OCI-LY7 (cell line): Measurements from ENCODE around the gene PITPNM3. TPM values are rescaled to one million over a fixed set of nuclear protein-coding genes. Genes with fewer than 3 reads are reported as not detected.

Source experiments
- BruUV-seq: library from RNA; stranded (reverse); fragments of 400-500 nt; replicated peaks from 2 replicates; lab custom pipeline; 2021; lab: Mats Ljungman, UMichigan
- CTCF ChIA-PET: fragments of 300-600 bp; sonication (Branson Sonifier 250); formaldehyde crosslinking; loops from one replicate; lab custom pipeline; 2022; ENCODE audit warnings: antibody characterized with exemption; ENCODE audit not compliant: unreplicated experiment; lab: Charles Lee
- POLR2A ChIA-PET: fragments of 300-600 bp; sonication (Branson Sonifier 250); formaldehyde crosslinking; loops from one replicate; lab custom pipeline; 2022; ENCODE audit warnings: antibody characterized with exemption; lab: Charles Lee
- DNase-seq: peaks from one replicate; pipeline ENCODE4 v3.0.0-alpha.2; 2015; ENCODE audit warnings: low spot score
- H2AFZ ChIP-seq: fragments of 200-600 bp; sonication (generic), shearing (Covaris generic); 2 replicates; pipeline ENCODE4 v1.6.1; 2014; ENCODE audit warnings: mild to moderate bottlenecking, antibody characterized with exemption, low read length, moderate library complexity
- H3K27ac ChIP-seq: fragments of 200-600 bp; sonication (generic); 2 replicates; pipeline ENCODE4 v1.5.1; 2014; ENCODE audit warnings: mixed run types, low read depth, mild to moderate bottlenecking, moderate library complexity, low read length, inconsistent platforms; ENCODE audit not compliant: poor library complexity, severe bottlenecking
- H3K36me3 ChIP-seq: fragments of 200-600 bp; sonication (generic); 2 replicates; pipeline ENCODE4 v1.6.1; 2014; ENCODE audit warnings: mild to moderate bottlenecking, antibody characterized with exemption, low read length, moderate library complexity, mixed read lengths; ENCODE audit not compliant: insufficient read depth
- H3K4me1 ChIP-seq: fragments of 200-600 bp; sonication (generic); 2 replicates; pipeline ENCODE4 v1.5.1; 2014; ENCODE audit warnings: mild to moderate bottlenecking, low read length; ENCODE audit not compliant: insufficient read depth, poor library complexity, severe bottlenecking
- H3K4me2 ChIP-seq: fragments of 200-600 bp; sonication (generic); 2 replicates; pipeline ENCODE4 v1.6.1; 2014; ENCODE audit warnings: mild to moderate bottlenecking, low read length
- H3K4me3 ChIP-seq: fragments of 200-600 bp; sonication (generic); 2 replicates; pipeline ENCODE4 v1.5.1; 2014; ENCODE audit warnings: mild to moderate bottlenecking, low read depth, low read length; ENCODE audit not compliant: poor library complexity, severe bottlenecking
- H3K79me2 ChIP-seq: fragments of 200-600 bp; sonication (generic); 2 replicates; pipeline ENCODE4 v1.6.1; 2016; ENCODE audit warnings: low read depth, mild to moderate bottlenecking, low read length, moderate library complexity, mixed read lengths; ENCODE audit not compliant: insufficient read depth
- H3K9me2 ChIP-seq: fragments of 200-600 bp; sonication (generic); 2 replicates; pipeline ENCODE4 v1.6.1; 2016; ENCODE audit warnings: mild to moderate bottlenecking, low read length, mixed read lengths; ENCODE audit not compliant: insufficient read depth
- H3K9me3 ChIP-seq: fragments of 200-600 bp; sonication (generic); 2 replicates; pipeline ENCODE4 v1.6.1; 2014; ENCODE audit warnings: mild to moderate bottlenecking, mixed run types, low read length, mixed read lengths
- H4K20me1 ChIP-seq: fragments of 200-600 bp; sonication (generic); 2 replicates; pipeline ENCODE4 v1.6.1; 2014; ENCODE audit warnings: mild to moderate bottlenecking, antibody characterized with exemption, low read length, moderate library complexity, mixed read lengths; ENCODE audit not compliant: insufficient read depth
- CTCF ChIP-seq: fragments of 200-600 bp; sonication (generic); conservative IDR thresholded peaks from 2 replicates; pipeline ENCODE4 v1.5.1; 2014; ENCODE audit warnings: mild to moderate bottlenecking, antibody characterized with exemption, low read length, moderate library complexity, mixed read lengths
- EZH2phosphoT487 ChIP-seq: fragments of 200-600 bp; sonication (generic); IDR thresholded peaks from 2 replicates; pipeline ENCODE4 v1.6.1; 2018; ENCODE audit warnings: low read depth, borderline replicate concordance, mild to moderate bottlenecking, mixed run types, antibody characterized with exemption, low read length, moderate library complexity, mixed read lengths
- intact Hi-C: fragments of 100-400 bp; cut with micrococcal nuclease; formaldehyde crosslinking; loops from one replicate; pipeline ENCODE4 v1.10.0; 2022; ENCODE audit not compliant: unreplicated experiment
- total RNA-seq, 2 experiments: library from RNA; depleted of rRNA in 1 of 2; stranded (reverse); fragments of >200 nt in 1 of 2; shearing (Covaris generic) in 1 of 2; gene quantifications; 2 replicates each; pipeline ENCODE4 v1.2.3, GENCODE V29; 2014 to 2022

The PITPNM3 gene
- total RNA-seq, 2 experiments from 2014 or later: 0.76 to 1.6 TPM

- Histone ChIP-seq H3K79me2 (no peaks in the 10 kb centered on the region), H3K4me1 (peaks cover 11% of the 10 kb centered on the region), H3K27ac (no peak overlapping the region), H4K20me1 (no peaks in the 10 kb centered on the region), H3K9me3 (no peaks in the 10 kb centered on the region), H2AFZ (no peak overlapping the region), H3K9me2 (no peaks in the 10 kb centered on the region), H3K36me3 (no peaks in the 10 kb centered on the region), H3K4me3 (no peak overlapping the region), H3K4me2 (no peak overlapping the region)
- ChIA-PET POLR2A (no interaction called here), CTCF (no interaction called here)
- intact Hi-C loops: no loop called here
- BruUV-seq: no TSS peak
- DNase-seq: no peak
- TF ChIP-seq CTCF (no peak), EZH2phosphoT487 (no peak)
Observed at GRCh38 chr17:6549384-6550036, 6.8 kb downstream of the PITPNM3 start.

GRCh38 chr17:6548578-6549330 lies 7.6 kb downstream of the PITPNM3 start:
- Histone ChIP-seq H3K79me2 (no peaks in the 10 kb centered on the region), H3K4me1 (peaks cover 11% of the 10 kb centered on the region), H3K4me2 (peak overlapping the region; percentile 31; the same call in 1 of the 2 replicates), H3K9me3 (no peaks in the 10 kb centered on the region), H3K27ac (no peak overlapping the region), H2AFZ (peak overlapping the region; percentile 29; the same call in 1 of the 2 replicates), H4K20me1 (no peaks in the 10 kb centered on the region), H3K4me3 (no peak overlapping the region), H3K9me2 (no peaks in the 10 kb centered on the region), H3K36me3 (no peaks in the 10 kb centered on the region)
- no peak for TF ChIP-seq CTCF
- TF ChIP-seq EZH2phosphoT487: no peak
- BruUV-seq: no TSS peak
- peak; percentile 47 for DNase-seq
- ChIA-PET POLR2A (no interaction called here), CTCF (no interaction called here)
- intact Hi-C loops: no loop called here

GRCh38 chr17:6548034-6548433 lies 8.3 kb downstream of the PITPNM3 start:
- no peaks in the 10 kb centered on the region for H3K79me2 ChIP-seq
- BruUV-seq: no TSS peak
- ChIA-PET CTCF (no interaction called here), POLR2A (no interaction called here)
- intact Hi-C loops: no loop called here
- peak overlapping the region; percentile 29; the same call in 1 of the 2 replicates for H2AFZ ChIP-seq
- H3K4me3 ChIP-seq: no peak overlapping the region
- peaks cover 11% of the 10 kb centered on the region for H3K4me1 ChIP-seq
- no peak overlapping the region for H3K27ac ChIP-seq
- no peaks in the 10 kb centered on the region for H3K9me3 ChIP-seq
- peak overlapping the region; percentile 31; the same call in 1 of the 2 replicates for H3K4me2 ChIP-seq
- no peaks in the 10 kb centered on the region for H4K20me1 ChIP-seq
- no peaks in the 10 kb centered on the region for H3K9me2 ChIP-seq
- TF ChIP-seq CTCF (no peak), EZH2phosphoT487 (no peak)
- DNase-seq: no peak
- no peaks in the 10 kb centered on the region for H3K36me3 ChIP-seq
